Fibroblast of the aortic adventitia (primary cell): Measurements from ENCODE around the gene CSNK1D. TPM values are rescaled to one million over a fixed set of nuclear protein-coding genes. Genes with fewer than 3 reads are reported as not detected.
A peak's percentile ranks its signal among the peaks of the same experiment; 100 is the strongest.

Experiments
- DNase-seq: peaks from one replicate; pipeline ENCODE4 v3.0.0-alpha.2; 2010; ENCODE audit warnings: low read depth
- H3K4me3 ChIP-seq: 2 replicates; pipeline ENCODE4 v1.5.1; 2011; ENCODE audit warnings: low read depth, mild to moderate bottlenecking, control low read depth, low read length, moderate library complexity
- total RNA-seq: library from RNA; depleted of rRNA; stranded (reverse); fragments of >200 nt; gene quantifications from 2 replicates; pipeline ENCODE4 v1.2.3, GENCODE V29; 2012; ENCODE audit warnings: low replicate concordance
- TF ChIP-seq, protein P1 (sequence below): IDR thresholded peaks from 2 replicates; pipeline ENCODE4 v1.5.1; 2011; ENCODE audit warnings: mild to moderate bottlenecking, low read length, control low read depth, inconsistent platforms; ENCODE audit not compliant: insufficient read depth

The CSNK1D gene
- total RNA-seq, 1 donor: 52.7 TPM

- H3K4me3 ChIP-seq: no peak overlapping the region
- DNase-seq: no peak
Observed at GRCh38 chr17:82217120-82217529, 56.4 kb downstream of the CSNK1D start.

GRCh38 chr17:82216301-82217119 is 57.0 kb downstream of the CSNK1D start:
- TF ChIP-seq, protein P1, sequence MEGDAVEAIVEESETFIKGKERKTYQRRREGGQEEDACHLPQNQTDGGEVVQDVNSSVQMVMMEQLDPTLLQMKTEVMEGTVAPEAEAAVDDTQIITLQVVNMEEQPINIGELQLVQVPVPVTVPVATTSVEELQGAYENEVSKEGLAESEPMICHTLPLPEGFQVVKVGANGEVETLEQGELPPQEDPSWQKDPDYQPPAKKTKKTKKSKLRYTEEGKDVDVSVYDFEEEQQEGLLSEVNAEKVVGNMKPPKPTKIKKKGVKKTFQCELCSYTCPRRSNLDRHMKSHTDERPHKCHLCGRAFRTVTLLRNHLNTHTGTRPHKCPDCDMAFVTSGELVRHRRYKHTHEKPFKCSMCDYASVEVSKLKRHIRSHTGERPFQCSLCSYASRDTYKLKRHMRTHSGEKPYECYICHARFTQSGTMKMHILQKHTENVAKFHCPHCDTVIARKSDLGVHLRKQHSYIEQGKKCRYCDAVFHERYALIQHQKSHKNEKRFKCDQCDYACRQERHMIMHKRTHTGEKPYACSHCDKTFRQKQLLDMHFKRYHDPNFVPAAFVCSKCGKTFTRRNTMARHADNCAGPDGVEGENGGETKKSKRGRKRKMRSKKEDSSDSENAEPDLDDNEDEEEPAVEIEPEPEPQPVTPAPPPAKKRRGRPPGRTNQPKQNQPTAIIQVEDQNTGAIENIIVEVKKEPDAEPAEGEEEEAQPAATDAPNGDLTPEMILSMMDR: no peak
- no peak overlapping the region for H3K4me3 ChIP-seq
- peak; percentile 87 for DNase-seq

More at GRCh38 chr17:82217120-82217529, 56.4 kb downstream of the CSNK1D start:
- TF ChIP-seq, protein P1: no peak

DNA sequence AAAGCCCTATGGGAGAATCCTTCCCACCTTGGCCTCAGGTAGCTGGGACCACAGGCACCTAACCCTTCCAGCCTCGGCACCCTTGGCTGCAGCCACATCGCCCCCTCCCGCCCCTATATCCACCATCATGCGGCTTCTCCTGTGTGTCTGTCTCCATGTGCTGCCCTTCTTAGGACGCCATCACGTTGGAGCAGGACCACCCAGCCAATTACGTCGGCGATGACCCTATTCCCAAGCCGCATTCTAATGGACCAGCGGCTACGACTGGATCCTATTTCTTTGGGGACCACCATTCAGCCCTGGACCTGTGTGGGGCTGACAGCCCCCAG is 57.6 kb downstream of the CSNK1D start:
- no peak for DNase-seq
- TF ChIP-seq, protein P1: no peak
- no peak overlapping the region for H3K4me3 ChIP-seq

DNA sequence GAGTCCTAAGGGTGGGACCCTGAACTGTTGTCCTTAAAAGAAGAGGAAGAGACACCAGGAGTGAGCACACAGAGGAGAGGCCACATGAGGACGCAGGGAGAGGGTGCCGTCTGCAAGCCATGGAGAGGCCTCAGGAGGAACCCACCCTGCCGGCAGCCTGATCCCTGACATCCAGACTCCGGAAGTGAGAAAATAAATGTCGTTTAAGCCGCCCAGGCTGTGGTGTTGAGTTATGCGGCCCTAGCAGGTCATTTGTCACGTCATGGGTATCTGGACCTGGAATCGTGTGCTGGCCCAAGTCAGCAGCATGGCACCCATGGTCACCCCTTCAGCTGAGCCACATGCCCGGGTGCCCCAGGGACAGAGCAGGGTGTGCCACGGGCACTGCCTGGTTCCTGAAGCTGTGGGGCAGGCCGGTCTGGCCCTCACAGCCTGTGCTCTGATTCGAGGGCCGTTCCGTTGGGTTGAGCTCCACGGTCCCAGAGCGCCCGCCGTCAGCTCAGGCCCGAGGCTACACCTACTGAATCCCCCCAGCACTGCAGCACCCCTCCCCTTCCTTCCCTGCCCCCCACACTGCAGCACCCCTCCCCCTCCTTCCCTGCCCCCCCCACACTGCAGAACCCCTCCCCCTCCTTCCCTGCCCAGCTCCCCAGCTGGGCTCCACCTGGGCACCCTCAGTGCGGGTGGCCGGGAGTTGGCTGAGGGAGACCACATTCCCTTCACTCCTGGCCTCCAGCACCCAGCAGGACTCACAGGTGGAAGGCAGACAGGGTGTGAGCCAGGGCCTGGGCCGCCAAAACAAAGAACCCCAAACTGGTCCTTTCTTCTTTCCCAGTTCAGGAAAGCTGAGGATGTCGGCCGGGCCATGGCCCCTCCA is 58.2 kb downstream of the CSNK1D start:
- no peak for DNase-seq
- H3K4me3 ChIP-seq: no peak overlapping the region
- TF ChIP-seq, protein P1: no peak

DNA sequence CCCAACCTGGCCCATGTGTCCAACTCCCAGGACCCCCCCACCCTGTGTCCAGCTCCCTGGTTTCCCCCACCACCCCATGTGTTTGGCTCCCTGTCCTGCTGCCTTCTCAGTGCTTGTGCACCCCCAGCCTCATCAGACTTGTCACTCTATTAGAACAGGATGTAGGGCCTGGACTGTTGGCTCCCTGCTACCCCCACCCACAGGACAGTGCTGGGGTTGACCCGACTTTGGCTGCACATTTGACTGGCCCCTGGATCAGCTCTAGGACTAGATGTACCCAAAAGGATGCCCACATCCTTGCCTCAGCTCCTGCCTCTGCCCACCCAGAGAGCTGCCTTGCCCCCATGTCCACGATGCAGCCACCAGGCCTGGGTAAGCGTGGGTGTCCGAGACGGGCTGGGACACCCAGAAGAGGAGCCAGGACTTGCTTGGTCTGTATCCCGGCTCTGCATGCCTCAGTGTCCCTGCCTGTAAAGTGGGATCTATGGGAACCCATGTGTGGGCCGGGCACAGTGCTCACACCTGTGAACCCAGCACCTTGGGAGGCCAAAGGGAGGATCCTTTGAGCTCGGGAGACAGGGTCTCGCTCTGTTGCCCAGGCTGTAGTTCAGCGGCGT is 59.4 kb downstream of the CSNK1D start:
- no peak overlapping the region for H3K4me3 ChIP-seq
- TF ChIP-seq, protein P1: no peak
- no peak for DNase-seq

DNA sequence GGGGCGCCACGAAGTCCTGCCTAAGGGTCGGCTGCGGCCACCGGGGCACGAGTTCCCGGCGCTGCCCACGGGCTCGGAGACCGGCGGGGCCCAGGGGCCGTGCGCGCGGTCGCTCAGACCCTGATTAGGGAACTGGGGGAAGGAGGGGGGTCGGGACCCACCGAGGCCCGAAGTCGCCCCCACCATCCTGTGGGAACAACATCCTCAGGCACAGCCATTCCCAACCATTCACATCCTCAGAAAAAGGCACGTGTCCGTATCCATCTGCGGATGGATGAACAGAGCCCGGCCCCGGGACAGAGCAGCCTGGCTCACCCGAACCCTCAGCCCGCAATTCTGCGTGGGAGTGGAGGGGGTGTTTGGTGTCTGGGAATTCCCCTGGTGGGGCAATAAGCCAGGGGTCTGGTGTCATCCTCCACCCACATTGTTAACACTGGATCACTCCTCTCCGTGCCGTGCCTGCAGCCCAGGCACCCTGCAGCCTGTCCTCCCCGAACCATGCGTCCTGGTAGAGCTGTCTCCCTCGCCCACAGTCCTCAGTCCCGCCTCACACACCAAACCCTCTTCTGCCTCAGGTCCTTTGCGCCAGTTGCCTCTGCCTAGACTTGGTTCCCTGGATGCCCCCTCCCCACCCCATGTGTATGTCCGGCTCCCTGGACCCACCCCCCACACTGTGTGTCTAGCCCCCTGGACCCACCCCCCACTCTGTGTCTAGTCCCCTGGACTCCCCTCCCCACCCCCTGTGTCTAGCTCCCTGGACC is 60.1 kb downstream of the CSNK1D start:
- H3K4me3 ChIP-seq: peak overlapping the region; percentile 75
- TF ChIP-seq, protein P1: no peak

More for the DNA sequence above, 60.1 kb downstream of the CSNK1D start:
- DNase-seq: peak; percentile 75
